Epithelial cell of esophagus (primary cell): ENCODE results near the gene TAS2R40.
A peak's percentile ranks its signal among the peaks of the same experiment; 100 is the strongest.

Source experiments
- DNase-seq: peaks from one replicate; pipeline ENCODE4 v3.0.0; 2010; ENCODE audit warnings: low read depth
- H3K4me3 ChIP-seq: 2 replicates; pipeline ENCODE4 v1.5.1; 2011; ENCODE audit warnings: mild to moderate bottlenecking, low read length, control low read depth
- CTCF ChIP-seq: IDR thresholded peaks from 2 replicates; pipeline ENCODE4 v1.5.1; 2011; ENCODE audit warnings: low read depth, mild to moderate bottlenecking, low read length, control low read depth, inconsistent platforms; ENCODE audit not compliant: insufficient read depth; ENCODE audit errors: missing control alignments

TAS2R40 gene

GRCh38 chr7:143239813-143240212, 18.0 kb downstream of the TAS2R40 start:
- H3K4me3 ChIP-seq = no peak overlapping the region
- no peak for TF ChIP-seq CTCF
- DNase-seq = peak; percentile 40

- peak; percentile 85 for DNase-seq
- TF ChIP-seq CTCF = peak; percentile 97
- no peak overlapping the region for H3K4me3 ChIP-seq
These were observed 18.7 kb downstream of the TAS2R40 start for GRCh38 chr7:143240291-143241168.

GRCh38 chr7:143242306-143242705, 20.5 kb downstream of the TAS2R40 start:
- no peak for DNase-seq
- no peak for TF ChIP-seq CTCF
- no peak overlapping the region for H3K4me3 ChIP-seq

GRCh38 chr7:143243111-143243510, 21.3 kb downstream of the TAS2R40 start:
- no peak for TF ChIP-seq CTCF
- no peak overlapping the region for H3K4me3 ChIP-seq
- no peak for DNase-seq

GRCh38 chr7:143243614-143244013, 21.8 kb downstream of the TAS2R40 start:
- no peak overlapping the region for H3K4me3 ChIP-seq
- no peak for DNase-seq
- TF ChIP-seq CTCF = no peak

- no peak for TF ChIP-seq CTCF
- DNase-seq = no peak
These were observed 22.5 kb downstream of the TAS2R40 start for GRCh38 chr7:143244321-143244720.

GRCh38 chr7:143245123-143245522, 23.3 kb downstream of the TAS2R40 start:
- TF ChIP-seq CTCF = no peak
- peak; percentile 70 for DNase-seq
- no peak overlapping the region for H3K4me3 ChIP-seq

More at GRCh38 chr7:143244321-143244720, 22.5 kb downstream of the TAS2R40 start:
- no peak overlapping the region for H3K4me3 ChIP-seq
